GM18505 (cell line): ENCODE measurements around the gene PTPRK.
A peak's percentile ranks its signal among the peaks of the same experiment; 100 is the strongest.

Source experiments
- ATAC-seq: cut with Tn5 transposase; IDR thresholded peaks from one replicate; pipeline ENCODE4 v1.9.1; 2021; ENCODE audit not compliant: unreplicated experiment
- POLR2A ChIP-seq: IDR thresholded peaks from 4 replicates; pipeline ENCODE4 v1.6.1; 2011; ENCODE audit warnings: borderline replicate concordance; ENCODE audit not compliant: insufficient read depth, insufficient read length; ENCODE audit errors: extremely low read depth

Gene PTPRK

GRCh38 chr6:128526152-128526914 lies 5.9 kb upstream of the PTPRK start:
- ATAC-seq, result no peak
- TF ChIP-seq POLR2A, result no peak

DNA sequence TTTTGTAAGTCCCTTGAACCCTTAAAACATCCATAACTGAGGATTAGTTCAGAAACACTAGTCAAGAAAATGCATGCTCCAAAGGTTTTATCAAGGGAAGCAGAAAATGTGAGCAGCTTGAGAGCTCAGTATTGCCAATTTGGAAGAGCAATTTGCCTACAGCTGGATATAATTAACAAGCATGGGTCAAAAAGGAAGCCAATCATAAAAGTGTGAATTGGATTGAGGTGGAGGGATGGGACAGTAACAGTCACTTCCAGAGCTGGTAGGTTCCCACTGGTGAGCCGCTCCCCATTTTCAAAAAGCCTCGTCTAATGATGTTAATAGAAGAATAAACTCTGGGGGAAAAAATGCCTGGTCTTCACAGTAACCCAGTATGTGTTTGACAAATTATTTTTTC lies 5.0 kb upstream of the PTPRK start:
- TF ChIP-seq POLR2A, result no peak
- ATAC-seq, result no peak

- no peak for ATAC-seq
- TF ChIP-seq POLR2A, result no peak
Measured at GRCh38 chr6:128521282-128521632, 858 bp upstream of the PTPRK start.

- ATAC-seq, result peak; percentile 14
- no peak for TF ChIP-seq POLR2A
Measured at GRCh38 chr6:128519931-128520435, 416 bp downstream of the PTPRK start.

GRCh38 chr6:128519132-128519930 lies 1.1 kb downstream of the PTPRK start:
- TF ChIP-seq POLR2A, result no peak
- no peak for ATAC-seq

DNA sequence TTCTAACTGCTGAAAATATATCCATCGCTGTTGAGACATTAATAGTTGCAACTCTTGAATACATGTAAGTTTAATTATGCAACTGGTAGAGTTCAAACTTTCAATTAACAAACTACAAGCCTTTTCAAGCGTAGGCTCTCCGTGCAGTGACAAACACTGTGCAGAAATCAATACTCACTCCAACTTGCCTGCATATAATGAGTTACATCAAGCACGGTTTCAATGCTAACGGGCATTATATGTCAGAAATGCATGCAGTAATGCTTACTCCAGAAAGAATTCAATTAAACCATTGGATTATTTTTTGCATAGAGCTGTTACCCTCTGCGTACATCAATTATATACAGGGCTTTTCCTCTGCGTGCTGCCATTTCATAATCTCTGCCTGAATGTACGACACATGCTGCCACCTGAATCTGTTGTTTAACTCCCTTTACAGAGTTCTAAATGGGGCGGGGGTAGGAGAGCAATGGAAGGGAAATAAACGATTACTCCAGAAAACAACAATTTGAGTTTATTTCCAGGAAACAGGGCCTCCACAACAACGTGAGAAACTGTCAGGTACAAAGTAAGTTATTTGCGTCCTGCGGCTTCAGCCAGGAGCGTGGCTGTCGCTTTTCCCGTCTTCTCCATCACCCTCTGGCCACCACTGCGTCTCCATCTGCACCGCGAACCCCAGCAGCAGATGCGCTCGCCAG lies 1.8 kb downstream of the PTPRK start:
- TF ChIP-seq POLR2A, result no peak
- no peak for ATAC-seq

GRCh38 chr6:128517124-128517523 lies 3.3 kb downstream of the PTPRK start:
- TF ChIP-seq POLR2A, result no peak
- no peak for ATAC-seq

DNA sequence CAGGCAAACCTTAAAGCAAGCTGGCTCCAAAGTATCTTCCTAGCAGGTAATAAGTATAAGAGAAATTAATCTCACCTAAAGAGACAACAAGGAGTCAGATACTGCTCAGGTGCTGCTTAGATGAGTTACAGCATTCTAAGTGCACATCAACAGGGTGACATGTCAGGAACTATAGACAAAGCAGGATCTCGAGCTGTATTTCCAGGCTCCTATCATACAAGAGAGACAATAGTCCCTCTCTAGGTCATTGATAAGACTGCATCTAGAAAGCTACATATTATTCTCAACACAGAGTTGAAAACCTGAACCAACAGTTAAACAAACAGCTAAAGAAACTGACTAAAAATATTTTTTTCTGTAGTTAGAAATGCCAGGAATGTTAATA lies 3.9 kb downstream of the PTPRK start:
- no peak for ATAC-seq
- no peak for TF ChIP-seq POLR2A

DNA sequence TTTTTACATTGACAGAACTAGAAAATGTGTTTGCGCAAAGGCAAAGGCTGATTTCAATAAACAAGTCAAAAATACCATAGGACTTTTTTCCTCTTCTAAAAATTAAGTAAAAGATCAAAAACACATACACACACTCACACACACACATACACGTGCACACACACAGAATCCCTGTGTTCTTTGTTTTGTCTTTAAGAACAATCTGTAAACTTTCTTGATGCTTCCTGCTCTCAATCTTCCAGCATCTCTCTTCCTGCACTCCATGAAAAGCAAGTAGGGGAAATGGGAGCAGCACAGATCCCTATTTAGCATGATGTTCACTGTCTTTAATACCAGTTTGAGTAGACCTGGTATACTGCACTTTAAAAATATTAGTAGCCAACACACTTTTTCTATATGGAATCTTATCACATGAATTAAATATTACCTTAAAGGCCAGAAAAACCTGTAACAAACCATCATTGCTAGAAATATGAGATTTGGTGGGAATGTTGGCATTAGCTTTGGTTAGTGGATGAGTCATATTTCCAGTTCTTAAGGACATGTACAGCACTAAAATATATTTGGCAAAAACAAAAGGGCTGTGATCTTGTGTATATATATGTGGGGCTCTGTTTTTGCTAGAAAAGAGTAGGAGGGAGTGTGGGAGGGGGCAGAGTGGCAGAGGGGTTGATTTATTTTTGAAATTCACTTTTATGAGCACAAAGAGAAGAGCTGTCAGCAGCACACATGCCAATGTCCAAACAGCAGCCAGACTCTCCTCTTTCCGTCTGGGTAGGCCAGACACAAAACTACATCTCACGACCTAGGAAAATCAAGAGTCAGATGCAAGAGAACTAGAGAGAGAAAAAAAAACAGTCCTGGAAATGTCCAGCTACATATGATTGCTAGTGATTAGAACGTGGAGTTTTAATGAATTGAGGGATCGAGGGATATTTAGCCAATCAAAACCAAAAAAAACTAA lies 4.6 kb downstream of the PTPRK start:
- TF ChIP-seq POLR2A, result no peak
- no peak for ATAC-seq

DNA sequence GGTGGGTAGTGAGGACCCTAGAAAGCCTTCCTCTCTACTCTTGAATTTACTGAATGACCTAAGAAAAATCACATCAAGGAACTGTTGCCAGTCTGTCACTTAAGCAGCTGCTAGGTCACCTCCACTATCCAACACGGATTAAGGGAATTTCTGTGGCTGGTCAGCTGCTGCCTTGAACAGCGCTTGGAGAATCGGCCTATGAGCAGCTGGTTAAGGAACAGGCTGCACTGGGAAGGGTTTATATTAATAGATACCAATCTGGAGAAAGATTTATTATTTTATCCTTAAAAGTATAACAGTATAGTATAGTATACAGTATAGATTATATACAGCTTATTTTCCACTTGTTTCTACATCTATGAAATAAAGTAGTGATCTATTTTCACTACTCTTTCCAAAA lies 6.5 kb downstream of the PTPRK start:
- TF ChIP-seq POLR2A, result no peak
- ATAC-seq, result no peak

DNA sequence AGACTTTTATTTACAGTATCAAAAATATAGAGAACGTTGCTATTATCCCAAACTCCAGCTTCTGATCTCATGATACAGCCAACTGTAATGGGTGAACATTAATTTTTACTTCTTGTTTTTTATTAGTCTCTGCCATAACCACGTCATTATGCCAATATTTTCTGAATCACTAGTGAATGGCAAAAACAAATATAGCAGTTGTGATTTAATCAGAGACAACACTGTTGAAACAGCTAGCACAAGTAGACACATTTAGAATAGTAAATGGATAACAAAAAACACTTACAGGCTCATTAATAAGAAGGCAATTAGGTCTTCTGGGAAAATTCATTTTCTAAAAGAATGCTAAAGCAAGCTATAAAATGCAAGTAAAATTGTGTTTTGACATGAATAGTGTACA lies 8.1 kb downstream of the PTPRK start:
- ATAC-seq, result no peak
- no peak for TF ChIP-seq POLR2A

DNA sequence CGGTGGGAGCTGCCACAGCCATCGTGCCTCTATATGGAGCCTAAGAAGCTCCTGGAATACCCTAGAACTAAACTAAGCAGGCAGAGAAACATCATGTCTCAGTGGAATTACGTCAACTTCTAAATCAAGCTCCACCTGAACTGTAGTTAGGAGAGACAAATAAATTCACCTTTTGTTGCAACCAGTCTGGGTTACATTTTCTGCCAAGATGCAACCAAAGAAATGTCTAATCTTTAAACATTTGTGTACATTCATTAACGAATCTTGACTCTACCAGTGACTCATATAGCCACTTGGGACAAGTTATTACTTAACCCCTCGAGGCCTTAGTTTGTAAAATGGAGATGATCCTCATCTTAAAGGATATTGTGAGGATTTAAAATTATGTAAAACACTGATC lies 8.9 kb downstream of the PTPRK start:
- no peak for ATAC-seq

More for the DNA sequence above, 8.9 kb downstream of the PTPRK start:
- no peak for TF ChIP-seq POLR2A
